AG10803 (cell line): ENCODE data around the gene CNP.

ENCODE experiments used
- DNase-seq: peaks from one replicate; pipeline ENCODE4 v3.0.0; 2010; ENCODE audit warnings: low read depth
- H3K4me3 ChIP-seq: 2 replicates; pipeline ENCODE4 v1.5.1; 2011; ENCODE audit warnings: mild to moderate bottlenecking, low read length, control low read depth
- TF ChIP-seq, protein P1 (sequence below): conservative IDR thresholded peaks from 2 replicates; pipeline ENCODE4 v1.5.1; 2011; ENCODE audit warnings: mild to moderate bottlenecking, low read length, control low read depth, inconsistent platforms

The CNP gene

DNA sequence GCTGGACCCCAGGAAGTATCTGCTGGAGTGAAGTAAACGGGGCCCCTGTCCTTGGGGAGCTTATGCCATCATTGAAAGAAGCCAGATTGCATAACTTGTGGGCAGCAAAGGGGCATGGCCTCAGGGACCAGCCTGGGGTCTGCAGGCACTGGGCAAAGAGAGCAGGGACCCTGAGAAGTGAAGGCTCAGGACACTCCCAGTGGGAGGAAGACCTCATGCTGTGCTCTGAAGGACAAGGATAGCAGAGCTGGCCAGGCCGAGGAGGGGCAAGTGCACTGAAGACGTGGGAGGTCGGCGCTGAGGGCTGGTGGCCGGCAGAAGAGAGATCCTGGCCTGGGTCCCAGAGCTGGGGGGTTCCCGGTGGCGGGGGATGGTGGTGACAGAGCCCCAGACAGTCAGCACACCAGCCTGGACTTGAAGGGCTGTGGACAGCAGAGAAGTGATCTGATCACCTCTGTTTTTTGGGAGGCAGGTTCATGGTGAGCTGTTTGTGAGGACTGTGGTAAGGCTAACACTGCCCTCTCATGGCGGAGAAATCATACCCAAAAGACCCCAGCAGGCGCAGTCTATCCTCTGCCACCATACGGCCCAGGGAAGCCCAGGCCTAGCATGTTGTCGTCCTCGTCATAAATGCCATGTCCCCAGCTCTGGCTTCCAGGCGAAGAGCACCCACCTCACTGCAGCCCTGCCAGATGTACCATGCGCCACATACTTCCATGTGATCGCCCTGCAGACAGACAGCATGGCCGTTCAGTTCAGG, 7.1 kb upstream of the CNP start:
- DNase-seq = peak; percentile 59
- TF ChIP-seq, protein P1, sequence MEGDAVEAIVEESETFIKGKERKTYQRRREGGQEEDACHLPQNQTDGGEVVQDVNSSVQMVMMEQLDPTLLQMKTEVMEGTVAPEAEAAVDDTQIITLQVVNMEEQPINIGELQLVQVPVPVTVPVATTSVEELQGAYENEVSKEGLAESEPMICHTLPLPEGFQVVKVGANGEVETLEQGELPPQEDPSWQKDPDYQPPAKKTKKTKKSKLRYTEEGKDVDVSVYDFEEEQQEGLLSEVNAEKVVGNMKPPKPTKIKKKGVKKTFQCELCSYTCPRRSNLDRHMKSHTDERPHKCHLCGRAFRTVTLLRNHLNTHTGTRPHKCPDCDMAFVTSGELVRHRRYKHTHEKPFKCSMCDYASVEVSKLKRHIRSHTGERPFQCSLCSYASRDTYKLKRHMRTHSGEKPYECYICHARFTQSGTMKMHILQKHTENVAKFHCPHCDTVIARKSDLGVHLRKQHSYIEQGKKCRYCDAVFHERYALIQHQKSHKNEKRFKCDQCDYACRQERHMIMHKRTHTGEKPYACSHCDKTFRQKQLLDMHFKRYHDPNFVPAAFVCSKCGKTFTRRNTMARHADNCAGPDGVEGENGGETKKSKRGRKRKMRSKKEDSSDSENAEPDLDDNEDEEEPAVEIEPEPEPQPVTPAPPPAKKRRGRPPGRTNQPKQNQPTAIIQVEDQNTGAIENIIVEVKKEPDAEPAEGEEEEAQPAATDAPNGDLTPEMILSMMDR = peak; percentile 54
- no peak overlapping the region for H3K4me3 ChIP-seq

DNA sequence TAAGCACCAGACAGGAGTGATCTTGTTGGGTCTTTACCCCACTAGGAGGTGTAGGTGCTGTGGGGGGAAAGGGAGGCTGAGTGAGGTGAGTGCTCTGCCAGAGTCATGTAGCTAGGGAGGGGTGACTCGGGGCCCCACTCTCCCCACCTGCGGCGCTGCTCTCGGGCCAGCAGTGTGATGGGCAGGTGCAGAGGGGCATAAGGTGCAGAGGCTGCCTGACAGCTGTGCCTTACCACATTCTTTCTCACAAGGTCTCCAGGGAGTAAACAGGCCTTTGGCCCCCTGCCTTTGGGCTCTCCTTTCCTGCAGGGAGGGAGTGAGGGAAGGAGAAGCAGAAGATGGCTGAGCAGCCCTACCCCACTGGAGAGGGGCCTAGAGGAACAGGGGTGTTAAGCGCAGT, 4.5 kb upstream of the CNP start:
- no peak overlapping the region for H3K4me3 ChIP-seq
- no peak for DNase-seq
- TF ChIP-seq, protein P1 = no peak

DNA sequence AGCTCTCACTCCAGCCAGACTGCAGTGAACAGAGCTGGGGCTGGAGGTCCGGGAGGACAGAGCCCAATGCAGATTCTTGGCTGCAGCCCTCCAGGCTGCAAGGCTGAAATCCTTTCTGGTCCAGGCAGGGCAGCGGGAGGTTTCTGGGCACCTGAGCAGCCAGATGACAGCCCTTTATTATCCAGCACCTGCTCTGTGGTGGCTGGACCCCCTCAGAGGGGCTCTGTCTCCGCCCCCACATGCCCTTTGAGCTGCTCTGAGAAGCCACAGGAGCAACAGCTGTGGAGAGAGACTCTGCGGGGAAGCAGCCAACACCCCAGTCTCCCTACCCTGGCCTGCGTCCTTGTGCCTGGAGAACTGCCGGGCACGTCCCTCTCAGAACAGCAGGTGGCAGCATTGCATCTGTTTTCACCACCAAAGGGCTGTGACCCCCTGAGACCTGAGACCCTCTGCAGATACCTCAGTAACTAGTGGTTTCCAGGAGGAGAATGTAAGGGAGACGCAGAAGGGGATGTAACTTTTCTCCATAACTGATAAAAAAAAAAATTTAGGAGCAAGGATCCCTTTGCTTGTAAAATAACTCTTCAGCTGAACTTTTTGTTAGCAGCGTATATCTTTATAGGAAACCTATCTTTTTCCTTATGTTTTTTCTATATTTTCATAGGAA, 3.7 kb upstream of the CNP start:
- H3K4me3 ChIP-seq = no peak overlapping the region
- TF ChIP-seq, protein P1 = peak; percentile 92
- peak; percentile 58 for DNase-seq

DNA sequence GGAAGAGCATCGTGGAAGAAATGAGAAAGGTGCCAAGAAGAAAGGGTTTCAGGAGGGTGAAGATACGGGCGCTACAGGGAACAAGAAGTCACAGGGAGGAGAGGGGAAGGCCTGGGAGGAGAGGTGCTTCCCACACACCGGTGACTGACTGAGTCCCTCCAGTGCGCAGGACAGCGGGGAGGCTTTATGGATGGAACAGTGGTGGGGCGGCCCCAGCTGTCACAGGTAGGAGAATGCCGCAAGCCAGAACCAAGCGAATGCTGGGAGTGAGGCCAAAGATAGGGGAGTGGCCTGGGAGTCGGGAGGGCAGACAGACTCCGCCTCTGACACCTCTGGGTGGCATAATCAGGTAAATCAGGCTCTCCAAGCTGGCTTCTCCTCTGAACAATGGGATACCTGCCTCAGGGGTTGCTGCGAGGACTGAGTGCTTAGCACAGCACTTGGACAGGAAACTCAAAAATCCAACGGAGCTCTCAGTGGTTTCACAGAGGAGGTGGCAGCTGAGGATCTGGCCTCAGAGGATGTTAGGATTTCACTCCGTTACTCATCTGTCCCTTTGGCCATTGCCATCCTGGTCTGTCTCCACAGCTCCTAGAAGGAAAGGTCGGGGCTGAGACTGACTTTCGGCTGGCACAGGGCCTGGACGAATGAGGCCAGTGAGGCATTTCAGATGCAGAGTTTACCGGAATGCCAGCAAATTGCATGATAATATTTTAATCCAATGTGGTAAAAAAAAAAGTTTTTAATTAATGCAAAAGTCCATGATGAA, 717 bp upstream of the CNP start:
- peak overlapping the region; percentile 73 for H3K4me3 ChIP-seq
- peak; percentile 43 for DNase-seq
- TF ChIP-seq, protein P1 = no peak

DNA sequence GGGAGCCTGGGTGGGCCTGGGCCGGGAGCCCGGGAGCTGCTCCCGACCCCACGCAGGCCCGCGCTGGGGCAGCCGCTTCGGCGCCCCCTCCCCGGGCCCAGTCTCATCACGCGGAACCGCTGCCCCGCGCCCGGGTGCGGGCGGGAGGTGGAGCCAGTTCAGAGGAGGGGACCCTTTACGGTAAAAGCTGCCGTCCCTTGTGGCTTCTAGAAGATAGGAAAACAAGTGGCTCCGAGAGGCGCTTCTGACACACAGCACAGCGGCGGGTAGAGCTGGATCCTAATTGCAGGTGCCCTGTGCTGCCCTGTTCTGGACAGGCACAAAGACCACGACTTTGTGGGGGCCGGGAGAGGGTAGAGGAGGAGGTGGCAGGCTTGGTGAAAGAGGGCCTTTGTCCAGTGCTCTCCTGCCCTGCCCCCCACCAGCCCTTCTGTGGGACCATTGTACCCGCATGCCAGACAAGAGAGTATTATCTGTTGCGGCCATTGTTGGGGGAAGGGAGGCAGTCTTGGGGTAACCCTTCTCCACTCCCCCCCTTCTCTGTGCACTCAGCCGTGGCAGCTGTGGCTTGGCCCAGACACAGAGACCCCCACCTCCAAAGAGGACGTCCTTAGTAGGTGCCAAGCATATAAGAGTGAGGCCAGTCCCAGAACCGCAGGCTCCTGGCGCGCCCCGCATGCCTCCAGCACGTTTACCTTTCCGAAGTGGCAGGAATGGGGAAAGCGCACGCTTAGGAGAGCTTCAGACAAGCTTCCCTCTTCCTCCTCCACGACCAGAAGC, 736 bp downstream of the CNP start:
- TF ChIP-seq, protein P1 = no peak
- DNase-seq = no peak
- peak overlapping the region; percentile 85 for H3K4me3 ChIP-seq

DNA sequence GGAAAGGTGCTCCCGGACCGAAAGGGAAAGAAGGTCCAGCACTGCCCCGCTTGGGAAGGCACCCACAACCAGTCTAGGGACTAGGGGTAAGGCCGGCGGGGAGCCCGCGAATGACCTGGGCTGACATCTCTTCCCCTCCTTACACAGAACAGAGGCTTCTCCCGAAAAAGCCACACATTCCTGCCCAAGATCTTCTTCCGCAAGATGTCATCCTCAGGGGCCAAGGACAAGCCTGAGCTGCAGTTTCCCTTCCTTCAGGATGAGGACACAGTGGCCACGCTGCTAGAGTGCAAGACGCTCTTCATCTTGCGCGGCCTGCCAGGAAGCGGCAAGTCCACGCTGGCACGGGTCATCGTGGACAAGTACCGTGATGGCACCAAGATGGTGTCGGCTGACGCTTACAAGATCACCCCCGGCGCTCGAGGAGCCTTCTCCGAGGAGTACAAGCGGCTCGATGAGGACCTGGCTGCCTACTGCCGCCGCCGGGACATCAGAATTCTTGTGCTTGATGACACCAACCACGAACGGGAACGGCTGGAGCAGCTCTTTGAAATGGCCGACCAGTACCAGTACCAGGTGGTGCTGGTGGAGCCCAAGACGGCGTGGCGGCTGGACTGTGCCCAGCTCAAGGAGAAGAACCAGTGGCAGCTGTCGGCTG, 1.5 kb downstream of the CNP start:
- TF ChIP-seq, protein P1 = no peak
- no peak for DNase-seq
- peak overlapping the region; percentile 85 for H3K4me3 ChIP-seq
